Measurements from ENCODE around the gene PLEKHG2. TPM values are rescaled to one million over a fixed set of nuclear protein-coding genes. Genes with fewer than 3 reads are reported as not detected.

PLEKHG2 gene
- total and polyA plus RNA-seq, 9 of the 15 experiments (the other 6 are each of a cell fraction or from before 2014, with no cell fraction given): 0.98 to 45.7 (median 9.8) TPM

DNA sequence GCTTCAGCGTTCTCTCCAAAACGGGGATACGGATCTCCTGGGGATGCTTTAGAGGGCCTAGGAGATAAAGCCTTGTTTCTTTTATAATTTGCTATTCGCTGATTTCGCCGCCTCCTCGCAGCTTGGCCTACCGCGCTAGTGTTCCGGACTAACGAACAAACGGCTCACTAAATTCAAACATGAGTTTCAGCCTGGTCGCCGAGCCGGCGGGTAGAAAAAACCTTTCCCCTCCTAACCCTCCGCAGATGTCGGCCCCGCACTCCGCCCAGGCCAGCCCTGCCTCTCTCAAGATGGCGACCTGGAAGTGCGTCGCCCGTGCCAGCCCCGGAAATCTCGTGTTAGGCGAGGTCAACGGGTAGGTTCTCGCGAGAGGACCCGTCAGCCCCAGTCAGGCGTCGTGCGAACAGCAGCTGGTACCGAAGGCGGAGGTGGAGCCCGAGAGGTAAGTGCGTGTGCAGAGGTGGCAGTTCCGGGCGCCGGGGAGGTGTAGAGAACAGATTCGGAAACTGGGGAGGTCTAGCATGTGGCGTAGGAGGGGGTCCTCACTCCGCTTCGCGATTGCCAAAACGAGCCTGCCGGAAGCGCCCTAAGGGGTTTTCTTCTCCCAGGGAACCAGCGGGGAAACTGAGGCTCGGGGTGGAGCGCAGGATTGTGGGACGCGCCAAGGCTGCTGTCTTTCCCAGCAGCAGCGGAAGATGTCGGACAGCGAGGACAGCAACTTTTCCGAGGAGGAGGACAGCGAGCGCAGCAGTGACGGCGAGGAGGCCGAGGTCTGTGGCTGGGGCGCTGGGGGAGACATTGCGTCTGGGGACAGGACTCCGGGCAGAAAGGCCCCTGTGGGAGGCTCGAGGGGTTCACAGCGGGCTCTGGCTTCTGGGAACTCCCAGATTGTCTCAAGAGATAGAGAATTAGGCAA, 33.0 kb downstream of the PLEKHG2 start, which contains the start of gene SUPT5H (continued):
- TF ChIP-seq, protein P1, sequence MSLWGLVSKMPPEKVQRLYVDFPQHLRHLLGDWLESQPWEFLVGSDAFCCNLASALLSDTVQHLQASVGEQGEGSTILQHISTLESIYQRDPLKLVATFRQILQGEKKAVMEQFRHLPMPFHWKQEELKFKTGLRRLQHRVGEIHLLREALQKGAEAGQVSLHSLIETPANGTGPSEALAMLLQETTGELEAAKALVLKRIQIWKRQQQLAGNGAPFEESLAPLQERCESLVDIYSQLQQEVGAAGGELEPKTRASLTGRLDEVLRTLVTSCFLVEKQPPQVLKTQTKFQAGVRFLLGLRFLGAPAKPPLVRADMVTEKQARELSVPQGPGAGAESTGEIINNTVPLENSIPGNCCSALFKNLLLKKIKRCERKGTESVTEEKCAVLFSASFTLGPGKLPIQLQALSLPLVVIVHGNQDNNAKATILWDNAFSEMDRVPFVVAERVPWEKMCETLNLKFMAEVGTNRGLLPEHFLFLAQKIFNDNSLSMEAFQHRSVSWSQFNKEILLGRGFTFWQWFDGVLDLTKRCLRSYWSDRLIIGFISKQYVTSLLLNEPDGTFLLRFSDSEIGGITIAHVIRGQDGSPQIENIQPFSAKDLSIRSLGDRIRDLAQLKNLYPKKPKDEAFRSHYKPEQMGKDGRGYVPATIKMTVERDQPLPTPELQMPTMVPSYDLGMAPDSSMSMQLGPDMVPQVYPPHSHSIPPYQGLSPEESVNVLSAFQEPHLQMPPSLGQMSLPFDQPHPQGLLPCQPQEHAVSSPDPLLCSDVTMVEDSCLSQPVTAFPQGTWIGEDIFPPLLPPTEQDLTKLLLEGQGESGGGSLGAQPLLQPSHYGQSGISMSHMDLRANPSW (CRISPR knock-in tag; IDR thresholded peaks at IDR 0.05): no peak
- TF ChIP-seq U2AF1 (optimal IDR thresholded peaks at IDR 0.05; ENCODE audit: low read depth, low read length) (no peak), SREBF2 (CRISPR knock-in tag; IDR thresholded peaks at IDR 0.05) (no peak), ZNF133 (CRISPR knock-in tag; IDR thresholded peaks at IDR 0.05) (no peak), NR4A1 (CRISPR knock-in tag; IDR thresholded peaks at IDR 0.05) (0 out of 2 replicates have a peak, but pooled peaks have one; percentile 34), NR4A1 (tag; IDR thresholded peaks at IDR 0.05) (peak; percentile 54; the same call in 1 of the 2 replicates), ESRRB (CRISPR knock-in tag; IDR thresholded peaks at IDR 0.05; ENCODE audit: borderline replicate concordance) (no peak), SMARCA4 (IDR thresholded peaks at IDR 0.05) (peak; percentile 26; the same call in 1 of the 2 replicates), TCF7 (IDR thresholded peaks at IDR 0.05; ENCODE audit: borderline replicate concordance) (no peak), ZNF764 (CRISPR knock-in tag; IDR thresholded peaks at IDR 0.05; ENCODE audit: low read depth) (no peak), ZNF124 (CRISPR knock-in tag; IDR thresholded peaks at IDR 0.05) (no peak), CBFA2T3 (IDR thresholded peaks at IDR 0.05) (no peak)
- TF ChIP-seq, protein P2, sequence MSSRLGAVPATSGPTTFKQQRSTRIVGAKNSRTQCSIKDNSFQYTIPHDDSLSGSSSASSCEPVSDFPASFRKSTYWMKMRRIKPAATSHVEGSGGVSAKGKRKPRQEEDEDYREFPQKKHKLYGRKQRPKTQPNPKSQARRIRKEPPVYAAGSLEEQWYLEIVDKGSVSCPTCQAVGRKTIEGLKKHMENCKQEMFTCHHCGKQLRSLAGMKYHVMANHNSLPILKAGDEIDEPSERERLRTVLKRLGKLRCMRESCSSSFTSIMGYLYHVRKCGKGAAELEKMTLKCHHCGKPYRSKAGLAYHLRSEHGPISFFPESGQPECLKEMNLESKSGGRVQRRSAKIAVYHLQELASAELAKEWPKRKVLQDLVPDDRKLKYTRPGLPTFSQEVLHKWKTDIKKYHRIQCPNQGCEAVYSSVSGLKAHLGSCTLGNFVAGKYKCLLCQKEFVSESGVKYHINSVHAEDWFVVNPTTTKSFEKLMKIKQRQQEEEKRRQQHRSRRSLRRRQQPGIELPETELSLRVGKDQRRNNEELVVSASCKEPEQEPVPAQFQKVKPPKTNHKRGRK (tag; IDR thresholded peaks at IDR 0.05): no peak
- TF ChIP-seq, protein P3, sequence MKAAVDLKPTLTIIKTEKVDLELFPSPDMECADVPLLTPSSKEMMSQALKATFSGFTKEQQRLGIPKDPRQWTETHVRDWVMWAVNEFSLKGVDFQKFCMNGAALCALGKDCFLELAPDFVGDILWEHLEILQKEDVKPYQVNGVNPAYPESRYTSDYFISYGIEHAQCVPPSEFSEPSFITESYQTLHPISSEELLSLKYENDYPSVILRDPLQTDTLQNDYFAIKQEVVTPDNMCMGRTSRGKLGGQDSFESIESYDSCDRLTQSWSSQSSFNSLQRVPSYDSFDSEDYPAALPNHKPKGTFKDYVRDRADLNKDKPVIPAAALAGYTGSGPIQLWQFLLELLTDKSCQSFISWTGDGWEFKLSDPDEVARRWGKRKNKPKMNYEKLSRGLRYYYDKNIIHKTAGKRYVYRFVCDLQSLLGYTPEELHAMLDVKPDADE (conservative IDR thresholded peaks at IDR 0.05; ENCODE audit: control insufficient read depth, low read depth, low read length): peak; percentile 79
- TF ChIP-seq, protein P4, sequence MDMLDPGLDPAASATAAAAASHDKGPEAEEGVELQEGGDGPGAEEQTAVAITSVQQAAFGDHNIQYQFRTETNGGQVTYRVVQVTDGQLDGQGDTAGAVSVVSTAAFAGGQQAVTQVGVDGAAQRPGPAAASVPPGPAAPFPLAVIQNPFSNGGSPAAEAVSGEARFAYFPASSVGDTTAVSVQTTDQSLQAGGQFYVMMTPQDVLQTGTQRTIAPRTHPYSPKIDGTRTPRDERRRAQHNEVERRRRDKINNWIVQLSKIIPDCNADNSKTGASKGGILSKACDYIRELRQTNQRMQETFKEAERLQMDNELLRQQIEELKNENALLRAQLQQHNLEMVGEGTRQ (CRISPR knock-in tag; IDR thresholded peaks at IDR 0.05): no peak
